ENCODE data around the gene MEIS1. TPM values are rescaled to one million over a fixed set of nuclear protein-coding genes. Genes with fewer than 3 reads are reported as not detected.
A peak's percentile ranks its signal among the peaks of the same experiment; 100 is the strongest.

The MEIS1 gene
- total and polyA plus RNA-seq, 2 of the 8 experiments (the other 6 are each of a cell fraction or from before 2014, with no cell fraction given): 0.17 to 1.2 TPM

DNA sequence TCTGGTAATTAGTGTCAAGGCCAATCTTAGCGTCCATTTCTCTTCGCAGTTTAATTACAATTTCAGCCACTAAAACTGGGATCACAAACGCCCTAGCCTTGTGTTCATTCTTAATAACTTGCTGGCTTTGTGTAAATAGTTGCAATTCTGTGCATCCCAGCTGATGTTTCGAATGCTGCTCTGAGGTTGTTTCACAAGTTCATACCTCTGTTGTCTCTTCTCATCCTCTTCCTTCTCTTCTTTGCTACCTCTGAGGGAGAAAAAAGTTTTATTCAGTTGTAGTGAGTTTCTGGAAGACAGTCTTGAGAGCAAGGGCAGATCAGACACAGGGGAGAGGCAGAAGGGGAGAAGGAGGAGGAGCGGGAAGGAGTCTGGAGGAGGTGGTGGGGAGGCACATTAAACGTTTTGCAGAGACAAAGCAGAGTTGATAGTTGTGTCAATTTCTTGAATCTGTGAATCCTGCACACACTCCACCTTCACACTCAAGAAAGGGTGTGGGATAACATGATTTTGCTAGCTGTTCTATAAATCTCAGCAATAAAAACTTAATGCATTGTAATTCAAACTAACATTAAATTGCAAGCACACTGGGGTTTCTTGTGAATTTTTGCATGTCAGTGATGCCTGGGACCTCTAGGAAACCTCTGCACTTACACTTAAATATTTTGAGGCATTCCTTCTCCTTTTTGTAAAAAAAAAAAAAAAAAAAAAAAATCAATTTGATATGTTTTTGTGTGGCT, 6.8 kb downstream of the MEIS1 start:
- H3K23me2 ChIP-seq (ENCODE audit: low read depth, low read length): peaks cover 9% of the 10 kb centered on the region; the same call in 1 of the 2 replicates
- ChIA-PET POLR2A (ENCODE audit: partially characterized antibody) (no interaction called here), CTCF (ENCODE audit: partially characterized antibody) (interaction anchor here (2.0 to 10.4 kb wide), 3 partner anchors 8 to 135 kb away, joined by 8 to 161 read pairs (median 48); partner anchors contain the start of gene MEIS1)
- H3K27me3 ChIP-seq (replicated peaks in 1 of 4; ENCODE audit: control insufficient read depth in 3 of 4, extremely low read depth in 1 of 4, insufficient read depth in 3 of 4, low read length in 3 of 4): peaks cover 79 to 100% (median 93%) of the 10 kb centered on the region in 4 experiments
- no peak overlapping the region for H4K5ac ChIP-seq (ENCODE audit: insufficient read length, low read depth, low read length)
- no peak overlapping the region for H2BK5ac ChIP-seq (ENCODE audit: low read depth, low read length)
- H2AFZ ChIP-seq (ENCODE audit: low read length): no peak overlapping the region
- no peak overlapping the region for H2BK20ac ChIP-seq (ENCODE audit: low read length)
- no peak overlapping the region for H4K8ac ChIP-seq (ENCODE audit: extremely low read depth, insufficient read depth, low read length)
- H3K4me3 ChIP-seq (ENCODE audit: extremely low read depth in 1 of 4, insufficient read depth in 2 of 4, low read depth in 3 of 4, low read length in 4 of 4): 0 out of 8 replicates have a peak overlapping the region, but pooled peaks of 1 of the 4 experiments have one; percentile 19
- TF ChIP-seq EZH2 (IDR thresholded peaks at IDR 0.05; ENCODE audit: low read depth, low read length, severe bottlenecking) (peak; percentile 4), SIRT6 (IDR thresholded peaks at IDR 0.05; ENCODE audit: low read length) (no peak)
- no peak overlapping the region for H3K18ac ChIP-seq (ENCODE audit: extremely low read depth, low read length)
- H3K9me3 ChIP-seq (ENCODE audit: insufficient read depth in 2 of 2, low read depth in 1 of 2, low read length in 1 of 2): no peaks in the 10 kb centered on the region
- no peaks in the 10 kb centered on the region for H3K36me3 ChIP-seq (ENCODE audit: control insufficient read depth in 2 of 4, insufficient read depth in 4 of 4, low read length in 3 of 4)
- FAIRE-seq (peak; percentile 24), DNase-seq (ENCODE audit: low read depth in 1 of 2, low spot score in 2 of 2) (no peak)
- H2BK120ac ChIP-seq (replicated peaks; ENCODE audit: low read depth, low read length): no peak overlapping the region
- H3K27ac ChIP-seq (ENCODE audit: low read depth, low read length): no peak overlapping the region
- H3K14ac ChIP-seq (ENCODE audit: insufficient read length): no peak overlapping the region
- H3K23ac ChIP-seq (ENCODE audit: insufficient read length): no peak overlapping the region
- H2BK12ac ChIP-seq (ENCODE audit: low read depth, low read length): no peak overlapping the region
- no peak overlapping the region for H3K4ac ChIP-seq (replicated peaks; ENCODE audit: insufficient read length, low read depth, low read length)
- 6% methylated on average over 6 of the region's 6 CpGs; no CpG with 5 or more reads in 1 of the 2 experiments for WGBS, 2 experiments (ENCODE audit: extremely low coverage in 1 of 2, insufficient coverage in 1 of 2, insufficient read length in 1 of 2, insufficient replicate concordance in 2 of 2, low coverage in 1 of 2, low lambda C conversion rate in 2 of 2, missing lambda C conversion rate in 1 of 2)
- H4K91ac ChIP-seq (replicated peaks; ENCODE audit: insufficient read length, low read length): no peak overlapping the region
- H3K4me1 ChIP-seq (replicated peaks in 1 of 4; ENCODE audit: control insufficient read depth in 3 of 4, insufficient read depth in 4 of 4, low read length in 3 of 4): peaks cover 21 to 58% (median 24%) of the 10 kb centered on the region in 4 experiments
- H3K4me2 ChIP-seq (ENCODE audit: insufficient read depth in 1 of 2, low read depth in 2 of 2, low read length in 2 of 2): peak overlapping the region in 1 of 2 experiments; percentile 26; a peak in 2 of 4 replicates
- no peaks in the 10 kb centered on the region for H3K79me1 ChIP-seq (ENCODE audit: low read depth, low read length)
- H2BK15ac ChIP-seq (ENCODE audit: low read length): no peak overlapping the region
- no peak overlapping the region for H2AK5ac ChIP-seq (ENCODE audit: low read depth, low read length)
- H3K79me2 ChIP-seq (ENCODE audit: control insufficient read depth in 1 of 2, insufficient read depth in 2 of 2, low read length in 2 of 2): no peaks in the 10 kb centered on the region
- H4K20me1 ChIP-seq (replicated peaks in 1 of 2; ENCODE audit: control insufficient read depth in 1 of 2, insufficient read depth in 2 of 2, low read length in 2 of 2): peaks cover 8 to 18% of the 10 kb centered on the region in 2 experiments
- no peak overlapping the region for H3K9ac ChIP-seq (replicated peaks in 1 of 4; ENCODE audit: extremely low read depth in 1 of 4, low read depth in 3 of 4, low read length in 3 of 4)
- H3K56ac ChIP-seq (replicated peaks; ENCODE audit: insufficient read length, low read depth, low read length): no peak overlapping the region

All from H1 (cell line).